Ovary (tissue), 9 donors: ENCODE data around the gene CHRDL1. TPM values are rescaled to one million over a fixed set of nuclear protein-coding genes. Genes with fewer than 3 reads are reported as not detected.

Source experiments
- DNase-seq, 5 donors: peaks; one replicate each; pipeline ENCODE4 v3.0.0-alpha.2; 2019 to 2020
- H3K27ac ChIP-seq, 2 donors: fragments of 200-600 bp; one replicate each; pipeline versions ENCODE4 v1.5.1 to v1.8.0; 2019 to 2022
- H3K27me3 ChIP-seq: fragments of 200-600 bp; one replicate; pipeline ENCODE4 v1.8.0; 2022
- H3K36me3 ChIP-seq: fragments of 200-600 bp; sonication (generic); one replicate; pipeline ENCODE4 v1.5.1; 2019
- H3K4me1 ChIP-seq: one replicate; pipeline ENCODE4 v1.8.1; 2013; ENCODE audit warnings: mild to moderate bottlenecking, moderate library complexity; ENCODE audit not compliant: insufficient read depth
- H3K4me3 ChIP-seq: fragments of 200-600 bp; sonication (generic); one replicate; pipeline ENCODE4 v1.5.1; 2017
- H3K9me3 ChIP-seq, 2 donors: fragments of 200-600 bp in 1 of 2; sonication (generic) in 1 of 2; one replicate each; pipeline versions ENCODE4 v1.5.1 to v1.8.1; 2013 to 2019; ENCODE audit warnings: mild to moderate bottlenecking in 1 of 2, moderate library complexity in 1 of 2
- CTCF ChIP-seq, 3 donors: fragments of 450-650 bp in 2 of 3; fragments of 200-600 bp in 1 of 3; IDR thresholded peaks; one replicate each; pipeline versions ENCODE4 v1.5.1 to v1.8.0; 2016 to 2022; ENCODE audit warnings: antibody characterized with exemption in 3 of 3, mild to moderate bottlenecking in 1 of 3
- EP300 ChIP-seq: sonication (generic); formaldehyde crosslinking; IDR thresholded peaks from one replicate; pipeline ENCODE4 v1.6.1; 2017; ENCODE audit warnings: antibody characterized with exemption
- POLR2A ChIP-seq: fragments of 450-650 bp; IDR thresholded peaks from one replicate; pipeline ENCODE4 v1.6.1; 2017; ENCODE audit warnings: antibody characterized with exemption, mild to moderate bottlenecking, moderate library complexity
- WGBS, 3 donors: extraction: QIAGEN DNeasy Blood & Tissue Kit in 1 of 3; methylation state at CpG; one replicate each; pipeline versions ENCODE4 v1.1.5 to v1.1.7; 2013 to 2017; 5-methylcytosine and 5-hydroxymethylcytosine counted together
- intact Hi-C, 4 donors: fragments of 100-400 bp; cut with DNase I; formaldehyde crosslinking; loops; one replicate each; pipeline versions ENCODE4 v1.11.0 to v1.15.1; 2022 to 2023
- polyA plus RNA-seq, 2 donors: library from polyadenylated mRNA; stranded (reverse); fragments of 200-250 nt in 1 of 2; fragments of 350-450 nt in 1 of 2; fragmentation: Illumina TruSeq in 1 of 2; extraction: RNeasy Lipid Tissue Mini Kit (QIAGEN cat#74804) in 1 of 2; gene quantifications; one replicate each; pipeline ENCODE4 v1.2.3, GENCODE V29; 2013 to 2014
- total RNA-seq, 7 donors: library from RNA; depleted of rRNA in 2 of 7; stranded (reverse); fragments of >200 nt in 2 of 7; fragmentation: NEBNext Ultra II Directional in 3 of 7; extraction: Animal tissue kit (Norgen Biotek cat#: 25700) in 3 of 7; gene quantifications; one replicate each; pipeline versions ENCODE4 v1.1.0 to v1.2.4, GENCODE V29; 2016 to 2023
- donor health status: DM: no; HTN: no; CAD: no; lungs with moderate emphysema.
- donor health status: DM: no; HTN: no; CAD: no.
- donor health status: Bipolar disorder and iron deficiency.
- donor health status: DM: yes; HTN: yes; CAD: no.
- donor health status: DM: no; HTN: no; CAD: no.
- donor health status: DM: yes; HTN: yes; CAD: no.

Gene CHRDL1
- total and polyA plus RNA-seq, 9 donors: 0.66 to 70.2 (median 3.8) TPM

- no peak overlapping the region for H3K27ac ChIP-seq
- TF ChIP-seq POLR2A (no peak), EP300 (no peak), CTCF (IDR thresholded peaks at IDR 0.05) (no peak)
- H3K27me3 ChIP-seq: no peaks in the 10 kb centered on the region
- no peak overlapping the region for H3K4me3 ChIP-seq
- intact Hi-C loops: no loop called here
- no peak for DNase-seq
- no peaks in the 10 kb centered on the region for H3K9me3 ChIP-seq
- no peaks in the 10 kb centered on the region for H3K4me1 ChIP-seq
- H3K36me3 ChIP-seq: no peaks in the 10 kb centered on the region
- 40 to 51% (median 40%) methylated on average over 7 of the region's 7 CpGs for WGBS, 3 donors
Observed at GRCh38 chrX:110750526-110751189, 45.0 kb downstream of the CHRDL1 start.

- intact Hi-C loops: no loop called here
- Histone ChIP-seq H3K27ac (no peak overlapping the region), H3K27me3 (no peaks in the 10 kb centered on the region), H3K4me3 (no peak overlapping the region), H3K9me3 (no peaks in the 10 kb centered on the region), H3K36me3 (no peaks in the 10 kb centered on the region), H3K4me1 (no peaks in the 10 kb centered on the region)
- no peak for TF ChIP-seq POLR2A
- TF ChIP-seq EP300: no peak
- TF ChIP-seq CTCF (IDR thresholded peaks at IDR 0.05): no peak
- 72 to 80% (median 74%) methylated on average over 3 of the region's 3 CpGs for WGBS, 3 donors
- no peak for DNase-seq
Observed at GRCh38 chrX:110748256-110748806, 47.3 kb downstream of the CHRDL1 start.

- intact Hi-C loops: no loop called here
- Histone ChIP-seq H3K9me3 (no peaks in the 10 kb centered on the region), H3K4me1 (no peaks in the 10 kb centered on the region), H3K27me3 (no peaks in the 10 kb centered on the region), H3K27ac (no peak overlapping the region), H3K36me3 (no peaks in the 10 kb centered on the region), H3K4me3 (no peak overlapping the region)
- no peak for DNase-seq
- TF ChIP-seq EP300 (no peak), CTCF (IDR thresholded peaks at IDR 0.05) (no peak), POLR2A (no peak)
- WGBS, 3 donors: 31 to 51% (median 50%) methylated on average over 4 of the region's 4 CpGs
Observed at GRCh38 chrX:110746014-110746413, 49.6 kb downstream of the CHRDL1 start.

- no peaks in the 10 kb centered on the region for H3K36me3 ChIP-seq
- TF ChIP-seq EP300 (no peak), POLR2A (no peak), CTCF (IDR thresholded peaks at IDR 0.05) (no peak)
- WGBS, 3 donors: 10 to 18% (median 12%) methylated on average over 2 of the region's 2 CpGs
- no peaks in the 10 kb centered on the region for H3K9me3 ChIP-seq
- DNase-seq: no peak
- no peak overlapping the region for H3K4me3 ChIP-seq
- intact Hi-C loops: no loop called here
- H3K27me3 ChIP-seq: no peaks in the 10 kb centered on the region
- no peaks in the 10 kb centered on the region for H3K4me1 ChIP-seq
- no peak overlapping the region for H3K27ac ChIP-seq
Observed at GRCh38 chrX:110745288-110745687, 50.3 kb downstream of the CHRDL1 start.
